GM18870 (cell line): Measurements from ENCODE around the gene CEND1.

Source experiments
- ATAC-seq: cut with Tn5 transposase; IDR thresholded peaks from one replicate; pipeline ENCODE4 v1.9.1; 2021; ENCODE audit warnings: moderate library complexity; ENCODE audit not compliant: unreplicated experiment

CEND1 gene

GRCh38 chr11:779955-780532, 9.8 kb downstream of the CEND1 start:
- ATAC-seq: no peak

GRCh38 chr11:778976-779954, 10.6 kb downstream of the CEND1 start:
- no peak for ATAC-seq

GRCh38 chr11:777288-778255, 12.3 kb downstream of the CEND1 start, which contains the start of gene GATD1:
TSS of gene GATD1 (minus strand) at chr11:777487. CDS start at chr11:777462, 25 bp downstream.
- ATAC-seq: no peak

GRCh38 chr11:776561-777287, 13.2 kb downstream of the CEND1 start:
- ATAC-seq: no peak

GRCh38 chr11:776263-776560, 13.7 kb downstream of the CEND1 start:
- ATAC-seq: no peak

- no peak for ATAC-seq
Observed at GRCh38 chr11:774873-775592, 14.9 kb downstream of the CEND1 start.

GRCh38 chr11:773830-774229, 16.1 kb downstream of the CEND1 start:
- no peak for ATAC-seq

GRCh38 chr11:773425-773824, 16.5 kb downstream of the CEND1 start:
- ATAC-seq: no peak

- ATAC-seq: no peak
Observed at GRCh38 chr11:772429-773390, 17.2 kb downstream of the CEND1 start.

- ATAC-seq: no peak
Observed at GRCh38 chr11:771617-772204, 18.2 kb downstream of the CEND1 start.

GRCh38 chr11:770642-771616, 19.0 kb downstream of the CEND1 start:
- ATAC-seq: no peak

GRCh38 chr11:769887-770641, 19.8 kb downstream of the CEND1 start:
- ATAC-seq: no peak

GRCh38 chr11:767238-767637, 22.7 kb downstream of the CEND1 start:
- ATAC-seq: no peak

GRCh38 chr11:766936-767210, 23.0 kb downstream of the CEND1 start:
- ATAC-seq: no peak

- no peak for ATAC-seq
Observed at GRCh38 chr11:766106-766935, 23.6 kb downstream of the CEND1 start.

GRCh38 chr11:765802-766091, 24.1 kb downstream of the CEND1 start:
- ATAC-seq: no peak
